Sigmoid colon (tissue), 7 donors: Measurements from ENCODE around the gene CERS6. TPM values are rescaled to one million over a fixed set of nuclear protein-coding genes. Genes with fewer than 3 reads are reported as not detected.

Experiments
- DNase-seq: peaks from one replicate; pipeline ENCODE4 v3.0.0-alpha.2; 2019
- H3K27ac ChIP-seq, 4 donors: fragments of 200-600 bp; sonication (generic); one replicate each; pipeline ENCODE4 v1.5.1; 2016 to 2019; ENCODE audit warnings: mild to moderate bottlenecking in 1 of 4
- H3K27me3 ChIP-seq, 3 donors: fragments of 200-600 bp; sonication (generic); one replicate each; pipeline ENCODE4 v1.5.1; 2019; ENCODE audit warnings: mild to moderate bottlenecking in 1 of 3
- H3K36me3 ChIP-seq, 4 donors: fragments of 200-600 bp; sonication (generic); one replicate each; pipeline ENCODE4 v1.5.1; 2016 to 2019
- H3K4me1 ChIP-seq, 4 donors: fragments of 200-600 bp; sonication (generic); one replicate each; pipeline ENCODE4 v1.5.1; 2017 to 2019
- H3K4me3 ChIP-seq, 4 donors: fragments of 200-600 bp; sonication (generic); one replicate each; pipeline ENCODE4 v1.5.1; 2017 to 2019; ENCODE audit warnings: mild to moderate bottlenecking in 2 of 4, moderate library complexity in 1 of 4
- H3K9me3 ChIP-seq, 4 donors: fragments of 200-600 bp in 3 of 4; sonication (generic) in 3 of 4; one replicate each; pipeline versions ENCODE4 v1.5.1 to v1.6.1; 2013 to 2019
- CTCF ChIP-seq, 4 experiments: fragments of 450-650 bp in 3 of 4; fragments of 200-600 bp in 1 of 4; IDR thresholded peaks; one replicate each; pipeline ENCODE4 v1.5.1; 2016 to 2019; ENCODE audit warnings: antibody characterized with exemption in 4 of 4, mild to moderate bottlenecking in 3 of 4, moderate library complexity in 2 of 4
- EP300 ChIP-seq, 4 donors: sonication (generic); formaldehyde crosslinking; IDR thresholded peaks; one replicate each; pipeline ENCODE4 v1.6.1; 2017; ENCODE audit warnings: antibody characterized with exemption in 4 of 4
- POLR2A ChIP-seq, 2 donors: fragments of 450-650 bp; IDR thresholded peaks; one replicate each; pipeline ENCODE4 v1.6.1; 2016; ENCODE audit warnings: antibody characterized with exemption in 2 of 2, mild to moderate bottlenecking in 2 of 2, moderate library complexity in 2 of 2
- POLR2AphosphoS5 ChIP-seq, 4 donors: sonication (generic); formaldehyde crosslinking; IDR thresholded peaks; one replicate each; pipeline ENCODE4 v1.6.1; 2017; ENCODE audit warnings: antibody characterized with exemption in 4 of 4
- WGBS, 2 donors: extraction: QIAGEN DNeasy Blood & Tissue Kit; methylation state at CpG; one replicate each; pipeline ENCODE4 v1.1.7; 2013; 5-methylcytosine and 5-hydroxymethylcytosine counted together
- intact Hi-C: fragments of 100-400 bp; cut with DNase I; formaldehyde crosslinking; loops from one replicate; pipeline ENCODE4 v1.15.1; 2023
- polyA plus RNA-seq, 3 donors: library from polyadenylated mRNA; stranded (reverse); fragments of 200-250 nt; gene quantifications; one replicate each; pipeline ENCODE4 v1.2.3, GENCODE V29; 2013
- total RNA-seq, 4 donors: library from RNA; depleted of rRNA; stranded (reverse); fragments of >200 nt; gene quantifications; one replicate each; pipeline ENCODE4 v1.1.0, GENCODE V29; 2016
- donor health status: healthy with polysubstance abuse.
- donor health status: Bipolar disorder and iron deficiency.
- donor health status: healthy.

Gene CERS6
- total and polyA plus RNA-seq, 7 donors = 4.4 to 21.0 (median 11.2) TPM

GRCh38 chr2:168712053-168712452, 256.0 kb downstream of the CERS6 start:
- H3K36me3 ChIP-seq = no peaks in the 10 kb centered on the region
- H3K4me1 ChIP-seq = no peaks in the 10 kb centered on the region
- no peaks in the 10 kb centered on the region for H3K27me3 ChIP-seq
- no peak overlapping the region for H3K27ac ChIP-seq
- TF ChIP-seq EP300 (IDR thresholded peaks at IDR 0.05) (no peak), POLR2AphosphoS5 (IDR thresholded peaks at IDR 0.05) (no peak), POLR2A (IDR thresholded peaks at IDR 0.05) (no peak), CTCF (IDR thresholded peaks at IDR 0.05) (no peak)
- no peak for DNase-seq
- no peaks in the 10 kb centered on the region for H3K9me3 ChIP-seq
- 46 to 60% methylated on average over 1 of the region's 1 CpG for WGBS, 2 donors
- intact Hi-C loops = no loop called here
- H3K4me3 ChIP-seq = no peak overlapping the region

- Histone ChIP-seq H3K27me3 (no peaks in the 10 kb centered on the region), H3K36me3 (no peaks in the 10 kb centered on the region), H3K4me3 (no peak overlapping the region), H3K27ac (no peak overlapping the region), H3K4me1 (no peaks in the 10 kb centered on the region), H3K9me3 (no peaks in the 10 kb centered on the region)
- DNase-seq = no peak
- intact Hi-C loops = no loop called here
- no peak for TF ChIP-seq CTCF (IDR thresholded peaks at IDR 0.05)
- TF ChIP-seq POLR2A (IDR thresholded peaks at IDR 0.05) = no peak
- TF ChIP-seq POLR2AphosphoS5 (IDR thresholded peaks at IDR 0.05) = no peak
- TF ChIP-seq EP300 (IDR thresholded peaks at IDR 0.05) = no peak
- 96 to 97% methylated on average over 1 of the region's 1 CpG for WGBS, 2 donors
Measured at GRCh38 chr2:168713325-168713724, 257.3 kb downstream of the CERS6 start.

GRCh38 chr2:168715849-168716248, 259.8 kb downstream of the CERS6 start:
- Histone ChIP-seq H3K27me3 (no peaks in the 10 kb centered on the region), H3K4me1 (no peaks in the 10 kb centered on the region), H3K36me3 (no peaks in the 10 kb centered on the region), H3K9me3 (no peaks in the 10 kb centered on the region), H3K4me3 (no peak overlapping the region), H3K27ac (no peak overlapping the region)
- 83 to 90% methylated on average over 2 of the region's 2 CpGs for WGBS, 2 donors
- TF ChIP-seq POLR2AphosphoS5 (IDR thresholded peaks at IDR 0.05) (no peak), EP300 (IDR thresholded peaks at IDR 0.05) (no peak), POLR2A (IDR thresholded peaks at IDR 0.05) (no peak), CTCF (IDR thresholded peaks at IDR 0.05) (no peak)
- no peak for DNase-seq
- intact Hi-C loops = no loop called here

- Histone ChIP-seq H3K36me3 (no peaks in the 10 kb centered on the region), H3K27ac (no peak overlapping the region), H3K4me3 (no peak overlapping the region), H3K27me3 (no peaks in the 10 kb centered on the region), H3K4me1 (no peaks in the 10 kb centered on the region), H3K9me3 (no peaks in the 10 kb centered on the region)
- no peak for DNase-seq
- intact Hi-C loops = no loop called here
- no peak for TF ChIP-seq POLR2A (IDR thresholded peaks at IDR 0.05)
- TF ChIP-seq EP300 (IDR thresholded peaks at IDR 0.05) = no peak
- no peak for TF ChIP-seq POLR2AphosphoS5 (IDR thresholded peaks at IDR 0.05)
- no peak for TF ChIP-seq CTCF (IDR thresholded peaks at IDR 0.05)
Measured at GRCh38 chr2:168716839-168717238, 260.8 kb downstream of the CERS6 start.

GRCh38 chr2:168717790-168718502, 261.9 kb downstream of the CERS6 start:
- Histone ChIP-seq H3K4me3 (no peak overlapping the region), H3K27ac (no peak overlapping the region), H3K4me1 (no peaks in the 10 kb centered on the region), H3K9me3 (no peaks in the 10 kb centered on the region), H3K27me3 (no peaks in the 10 kb centered on the region), H3K36me3 (no peaks in the 10 kb centered on the region)
- DNase-seq = no peak
- WGBS, 2 donors = 46 to 48% methylated on average over 3 of the region's 3 CpGs
- intact Hi-C loops = no loop called here
- TF ChIP-seq POLR2AphosphoS5 (IDR thresholded peaks at IDR 0.05) = no peak
- no peak for TF ChIP-seq POLR2A (IDR thresholded peaks at IDR 0.05)
- no peak for TF ChIP-seq CTCF (IDR thresholded peaks at IDR 0.05)
- TF ChIP-seq EP300 (IDR thresholded peaks at IDR 0.05) = no peak
